Measurements from ENCODE around the gene NUDC. TPM values are rescaled to one million over a fixed set of nuclear protein-coding genes. Genes with fewer than 3 reads are reported as not detected.

The NUDC gene
- total and polyA plus RNA-seq, 12 donors = 63.3 to 257 (median 97.7) TPM

DNA sequence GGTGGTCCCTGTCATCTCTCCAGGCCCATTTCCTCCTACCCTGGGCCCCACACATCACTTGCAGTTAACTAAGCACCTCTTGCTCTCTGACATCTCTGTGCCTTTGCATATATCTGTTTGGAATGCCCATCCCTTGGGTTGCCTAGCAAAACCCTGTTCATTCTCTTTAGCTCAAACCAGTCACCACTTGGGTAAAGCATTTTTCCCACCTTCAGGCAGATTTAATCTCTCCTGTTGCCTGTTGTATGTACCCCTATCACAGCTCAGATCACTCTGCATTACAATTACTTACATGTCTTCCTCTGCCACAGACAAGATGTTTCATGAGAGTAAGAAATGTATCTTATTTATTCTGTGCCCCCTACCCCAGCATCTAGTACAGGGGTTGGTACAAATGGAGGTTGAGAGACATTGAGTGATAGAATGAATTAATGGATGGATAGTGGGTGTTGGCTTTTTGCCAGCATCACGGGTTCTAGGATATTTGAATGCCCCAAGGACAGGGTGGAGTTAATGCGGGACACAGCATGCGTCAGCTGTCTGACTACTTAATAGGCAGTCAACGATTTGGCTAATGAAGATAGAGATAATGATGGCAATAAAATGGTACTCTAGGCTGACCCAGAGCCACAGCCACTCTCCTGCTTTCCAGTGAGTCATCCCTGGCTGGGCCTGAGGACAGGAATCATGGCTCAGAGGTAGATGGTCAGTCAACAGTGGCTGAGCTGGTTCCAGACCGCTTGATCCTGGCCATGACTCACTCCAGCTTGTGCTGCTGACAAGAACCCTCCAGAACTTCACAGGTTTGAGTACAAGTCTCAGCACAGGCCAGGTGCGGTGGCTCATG lies 14.2 kb upstream of the NUDC start:
- Histone ChIP-seq H3K27ac (peak overlapping the region in 3 of 5 donors; percentile 75 to 87 (median 76)), H3K36me3 (replicated peaks in 1 of 2) (no peaks in the 10 kb centered on the region), H3K27me3 (no peaks in the 10 kb centered on the region), H3K4me1 (replicated peaks in 1 of 2) (peaks cover 0 to 11% of the 10 kb centered on the region in 2 donors), H3K4me3 (no peak overlapping the region), H3K9me3 (replicated peaks in 1 of 3) (no peaks in the 10 kb centered on the region)
- peak; percentile 81 to 94 (median 91) for DNase-seq
- WGBS, 4 donors = 23 to 48% (median 38%) methylated on average over 4 to 6 of the region's 6 CpGs
- intact Hi-C loops (cut with DNase I) = no loop called here
- TF ChIP-seq POLR2A (IDR thresholded peaks at IDR 0.05) = no peak
- TF ChIP-seq, protein P1, sequence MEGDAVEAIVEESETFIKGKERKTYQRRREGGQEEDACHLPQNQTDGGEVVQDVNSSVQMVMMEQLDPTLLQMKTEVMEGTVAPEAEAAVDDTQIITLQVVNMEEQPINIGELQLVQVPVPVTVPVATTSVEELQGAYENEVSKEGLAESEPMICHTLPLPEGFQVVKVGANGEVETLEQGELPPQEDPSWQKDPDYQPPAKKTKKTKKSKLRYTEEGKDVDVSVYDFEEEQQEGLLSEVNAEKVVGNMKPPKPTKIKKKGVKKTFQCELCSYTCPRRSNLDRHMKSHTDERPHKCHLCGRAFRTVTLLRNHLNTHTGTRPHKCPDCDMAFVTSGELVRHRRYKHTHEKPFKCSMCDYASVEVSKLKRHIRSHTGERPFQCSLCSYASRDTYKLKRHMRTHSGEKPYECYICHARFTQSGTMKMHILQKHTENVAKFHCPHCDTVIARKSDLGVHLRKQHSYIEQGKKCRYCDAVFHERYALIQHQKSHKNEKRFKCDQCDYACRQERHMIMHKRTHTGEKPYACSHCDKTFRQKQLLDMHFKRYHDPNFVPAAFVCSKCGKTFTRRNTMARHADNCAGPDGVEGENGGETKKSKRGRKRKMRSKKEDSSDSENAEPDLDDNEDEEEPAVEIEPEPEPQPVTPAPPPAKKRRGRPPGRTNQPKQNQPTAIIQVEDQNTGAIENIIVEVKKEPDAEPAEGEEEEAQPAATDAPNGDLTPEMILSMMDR (IDR thresholded peaks at IDR 0.05) = no peak

DNA sequence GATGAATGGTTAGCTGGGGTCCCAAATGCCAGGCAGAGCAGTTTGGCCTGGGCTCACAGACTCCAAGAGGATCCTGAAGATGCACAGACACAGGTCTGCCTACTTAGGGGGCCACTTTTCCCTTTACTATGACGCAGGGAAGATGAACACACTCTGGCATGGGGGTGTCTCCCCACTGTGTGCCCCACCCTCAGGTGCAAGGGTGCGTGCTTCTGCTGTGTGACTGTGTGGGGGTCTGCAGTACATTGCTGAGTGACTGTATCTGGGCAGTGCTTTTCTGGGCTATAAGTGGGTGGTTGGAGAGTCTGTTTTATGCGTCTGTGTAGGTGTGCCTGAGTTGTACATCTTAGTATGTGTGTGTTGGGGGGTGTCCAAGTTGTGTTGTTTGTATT lies 11.6 kb upstream of the NUDC start:
- Histone ChIP-seq H3K4me1 (replicated peaks in 1 of 2) (peaks cover 17 to 26% of the 10 kb centered on the region in 2 donors), H3K9me3 (replicated peaks in 1 of 3) (no peaks in the 10 kb centered on the region), H3K4me3 (no peak overlapping the region), H3K27ac (no peak overlapping the region), H3K36me3 (replicated peaks in 1 of 2) (no peaks in the 10 kb centered on the region), H3K27me3 (no peaks in the 10 kb centered on the region)
- WGBS, 4 donors = 63 to 100% (median 89%) methylated on average over 3 of the region's 3 CpGs
- DNase-seq = no peak
- intact Hi-C loops (cut with DNase I) = no loop called here
- TF ChIP-seq POLR2A (IDR thresholded peaks at IDR 0.05) = no peak
- TF ChIP-seq, protein P1 (IDR thresholded peaks at IDR 0.05) = no peak

DNA sequence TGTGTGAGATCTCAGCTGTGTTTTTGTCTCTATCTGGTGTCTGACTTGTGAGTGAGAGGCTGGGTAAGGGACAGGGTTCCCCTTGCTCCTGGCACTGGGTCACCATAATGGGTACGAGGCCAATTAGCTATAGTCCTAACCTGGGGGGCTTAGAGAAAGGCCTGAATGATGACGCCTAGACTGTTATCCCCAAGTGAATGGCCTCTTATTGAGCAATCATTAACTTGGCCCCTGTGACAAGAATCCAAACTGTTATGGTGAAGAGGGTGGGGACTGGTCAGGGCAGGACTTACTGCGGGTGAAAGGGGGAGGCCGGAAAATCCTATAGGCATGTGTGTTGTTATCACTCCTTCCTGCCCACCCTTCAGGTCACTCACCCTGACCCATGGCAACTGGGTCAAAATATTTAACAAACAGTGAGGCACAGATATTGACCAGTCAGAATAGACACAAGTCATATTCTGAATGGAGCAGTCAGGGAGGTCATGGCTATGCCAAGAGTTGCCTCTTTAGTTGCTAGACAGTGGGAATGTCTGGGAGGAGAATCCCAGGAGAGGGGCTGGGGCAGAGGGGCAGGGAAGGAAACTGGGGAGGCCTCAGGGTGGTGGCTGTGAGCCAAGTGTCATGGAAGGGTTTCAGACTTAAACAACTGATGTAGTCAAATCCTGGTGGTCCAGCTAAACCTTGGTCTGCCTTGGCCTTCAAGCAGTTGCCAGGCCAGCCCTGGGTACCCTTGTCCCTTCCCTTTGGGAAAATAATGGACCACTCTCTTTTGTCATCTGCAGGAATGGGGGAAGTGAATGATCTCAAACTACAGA lies 11.0 kb upstream of the NUDC start:
- H3K36me3 ChIP-seq (replicated peaks in 1 of 2) = no peaks in the 10 kb centered on the region
- H3K9me3 ChIP-seq (replicated peaks in 1 of 3) = no peaks in the 10 kb centered on the region
- peaks cover 22 to 32% of the 10 kb centered on the region in 2 donors for H3K4me1 ChIP-seq (replicated peaks in 1 of 2)
- intact Hi-C loops (cut with DNase I) = no loop called here
- DNase-seq = no peak
- TF ChIP-seq, protein P1 (IDR thresholded peaks at IDR 0.05) = no peak
- no peak for TF ChIP-seq POLR2A (IDR thresholded peaks at IDR 0.05)
- no peak overlapping the region for H3K4me3 ChIP-seq
- no peaks in the 10 kb centered on the region for H3K27me3 ChIP-seq
- no peak overlapping the region for H3K27ac ChIP-seq
- WGBS, 4 donors = 55 to 82% (median 78%) methylated on average over 3 to 4 of the region's 4 CpGs

Measured in adrenal gland (tissue), 12 donors.